Forelimb muscle (tissue), 1 donor: ENCODE data around the gene RNF157. TPM values are rescaled to one million over a fixed set of nuclear protein-coding genes. Genes with fewer than 3 reads are reported as not detected.

Experiments used
- DNase-seq: peaks from one replicate; pipeline ENCODE4 v3.0.0-alpha.2; 2013; ENCODE audit warnings: low read depth
- polyA plus RNA-seq: library from polyadenylated mRNA; unstranded; fragments of 120-200 nt; gene quantifications from one replicate; pipeline ENCODE4 v1.2.1, GENCODE V29; 2013; ENCODE audit not compliant: insufficient read length

RNF157 gene
- polyA plus RNA-seq, 1 donor = 12.1 TPM

DNA sequence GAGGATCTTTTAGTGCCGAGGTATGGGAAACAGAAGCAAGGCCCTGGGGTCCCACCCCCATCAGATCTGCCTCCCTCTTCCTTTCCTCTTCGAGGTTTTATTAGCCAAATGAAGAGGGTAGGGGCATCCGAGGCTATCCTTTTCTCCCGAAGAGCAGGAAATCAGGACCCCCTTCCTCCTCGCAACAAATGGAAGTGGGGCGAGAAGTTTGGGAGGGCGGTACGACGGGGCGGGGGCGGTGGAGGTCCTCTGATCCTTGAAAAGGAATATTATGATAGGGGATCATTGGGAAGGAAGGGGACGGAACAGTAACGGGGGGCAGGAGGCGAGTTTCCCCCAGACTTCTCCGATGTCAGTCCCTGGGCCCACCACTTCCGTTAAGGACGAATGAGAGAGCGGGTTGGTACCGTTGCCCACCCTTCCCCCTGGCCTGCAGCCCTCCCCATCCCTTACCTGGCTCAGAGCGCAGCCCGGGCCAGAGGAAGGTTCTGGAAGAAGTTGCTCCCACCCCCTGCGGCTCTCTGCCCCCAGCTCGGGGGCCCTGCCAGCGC, 99.6 kb downstream of the RNF157 start:
- DNase-seq = no peak

DNA sequence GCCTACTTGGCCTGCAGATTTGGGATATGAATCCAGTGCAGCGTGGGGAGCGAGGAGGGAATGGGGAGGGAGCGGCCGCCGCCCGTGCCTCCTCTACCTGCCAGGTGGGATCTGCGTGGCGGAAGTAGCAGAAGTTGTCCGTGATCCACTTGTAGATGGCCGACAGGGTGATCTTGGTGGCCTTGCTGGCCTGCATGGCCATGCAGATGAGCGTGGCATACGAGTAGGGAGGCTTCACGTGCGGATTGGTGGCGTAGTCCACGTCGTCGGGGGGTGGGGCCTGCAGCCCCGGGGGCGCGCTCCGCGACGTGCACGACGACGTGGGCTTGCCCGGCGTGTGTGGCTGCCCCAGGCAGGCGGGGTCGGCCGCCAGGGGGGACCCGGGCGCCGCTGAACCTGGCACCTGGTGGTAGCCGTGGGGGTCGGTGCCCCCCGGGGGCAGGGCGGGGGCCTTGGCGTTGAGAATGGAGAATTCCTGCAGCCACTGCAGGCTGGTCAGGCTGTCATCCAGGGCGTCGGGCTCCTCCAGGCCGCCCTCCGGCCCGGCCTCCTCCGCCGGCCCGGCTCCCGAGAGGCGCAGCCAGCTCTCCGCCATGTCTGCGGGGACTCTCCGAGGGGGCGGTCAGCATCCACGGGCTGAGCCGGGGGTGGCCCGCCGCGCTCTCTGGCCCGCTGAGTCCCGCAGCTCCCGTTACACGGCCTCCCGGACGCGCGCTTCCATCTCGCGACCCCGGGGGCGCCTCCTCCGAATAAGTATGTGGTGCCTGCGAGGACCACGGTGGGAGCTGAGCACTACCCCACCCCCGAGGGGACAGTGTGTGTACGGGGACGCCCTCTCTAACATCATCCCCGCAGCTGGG, 100.3 kb downstream of the RNF157 start:
- DNase-seq = no peak

DNA sequence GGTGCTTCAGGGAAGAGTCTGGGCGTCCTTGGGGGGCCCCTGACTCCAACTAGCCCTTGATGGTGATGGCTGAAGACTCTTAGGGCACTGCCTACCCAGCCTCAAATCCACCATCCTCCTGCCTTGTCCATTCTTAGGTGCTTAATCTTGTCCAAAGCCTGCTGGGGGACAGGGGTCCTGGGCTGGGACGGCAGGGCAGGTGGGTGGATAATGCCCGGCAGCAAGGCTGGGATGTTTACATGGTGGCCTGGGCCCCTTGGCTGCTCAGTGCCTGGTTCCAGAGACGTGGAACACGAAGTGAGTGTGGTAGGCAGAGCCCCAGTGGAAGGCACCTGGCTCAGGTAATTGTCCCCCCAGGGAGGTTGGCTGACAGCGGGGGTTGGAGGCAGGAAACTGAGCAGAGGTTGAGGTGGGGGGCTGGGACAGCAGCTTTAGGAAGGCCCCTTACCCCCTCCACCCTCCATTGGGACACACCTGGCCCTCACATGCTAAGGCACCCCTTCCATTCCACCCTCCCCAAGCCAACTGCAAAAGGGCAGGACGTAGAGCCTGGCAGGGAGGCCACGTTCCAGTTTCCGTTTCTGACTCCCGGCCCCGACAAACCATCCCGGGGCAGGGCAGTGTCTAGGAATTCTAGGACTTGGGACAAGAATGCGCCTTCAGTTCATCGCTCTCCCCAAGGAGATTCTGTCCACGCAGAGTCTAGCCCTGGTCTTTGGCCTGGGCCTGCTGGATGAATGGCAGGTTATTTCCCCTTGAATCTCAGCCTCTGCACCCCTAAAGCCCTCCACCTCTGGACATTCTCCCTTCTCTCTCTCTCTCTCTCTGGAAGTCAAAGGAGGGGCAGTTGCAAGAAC, 101.2 kb downstream of the RNF157 start:
- DNase-seq = no peak

DNA sequence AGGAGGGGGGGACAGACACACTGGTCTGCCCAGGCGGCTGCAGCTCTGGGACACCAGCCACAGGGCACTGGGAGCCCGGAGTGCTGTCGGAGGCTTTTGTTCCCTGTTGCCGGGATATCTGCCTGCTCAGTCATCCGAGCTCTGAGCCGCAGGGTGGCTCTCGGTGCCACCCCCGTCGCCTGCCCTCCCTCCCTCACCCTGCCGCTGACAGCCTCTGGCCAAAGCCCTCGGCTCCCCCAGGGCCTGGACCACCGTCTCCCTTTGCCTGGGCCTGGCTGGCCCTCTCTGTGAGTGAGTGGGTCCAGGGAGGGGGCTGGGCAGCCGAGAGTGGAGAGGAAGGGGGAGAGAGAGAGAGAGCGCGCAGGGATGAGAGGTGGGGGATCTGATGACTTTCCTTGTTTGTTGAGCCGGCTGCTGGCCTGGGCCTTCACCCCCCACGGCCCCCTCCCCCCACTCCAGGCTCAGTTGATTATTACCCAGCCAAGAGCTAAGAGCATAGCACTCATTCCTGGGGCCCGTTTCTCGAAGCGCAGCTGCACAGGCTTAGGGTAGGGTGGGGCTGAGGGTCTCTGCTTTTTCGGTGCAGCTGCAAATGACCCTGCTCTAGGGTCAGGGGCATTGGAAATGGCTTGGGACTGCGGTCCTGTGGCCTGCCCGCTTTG, 101.9 kb downstream of the RNF157 start:
- DNase-seq = no peak

DNA sequence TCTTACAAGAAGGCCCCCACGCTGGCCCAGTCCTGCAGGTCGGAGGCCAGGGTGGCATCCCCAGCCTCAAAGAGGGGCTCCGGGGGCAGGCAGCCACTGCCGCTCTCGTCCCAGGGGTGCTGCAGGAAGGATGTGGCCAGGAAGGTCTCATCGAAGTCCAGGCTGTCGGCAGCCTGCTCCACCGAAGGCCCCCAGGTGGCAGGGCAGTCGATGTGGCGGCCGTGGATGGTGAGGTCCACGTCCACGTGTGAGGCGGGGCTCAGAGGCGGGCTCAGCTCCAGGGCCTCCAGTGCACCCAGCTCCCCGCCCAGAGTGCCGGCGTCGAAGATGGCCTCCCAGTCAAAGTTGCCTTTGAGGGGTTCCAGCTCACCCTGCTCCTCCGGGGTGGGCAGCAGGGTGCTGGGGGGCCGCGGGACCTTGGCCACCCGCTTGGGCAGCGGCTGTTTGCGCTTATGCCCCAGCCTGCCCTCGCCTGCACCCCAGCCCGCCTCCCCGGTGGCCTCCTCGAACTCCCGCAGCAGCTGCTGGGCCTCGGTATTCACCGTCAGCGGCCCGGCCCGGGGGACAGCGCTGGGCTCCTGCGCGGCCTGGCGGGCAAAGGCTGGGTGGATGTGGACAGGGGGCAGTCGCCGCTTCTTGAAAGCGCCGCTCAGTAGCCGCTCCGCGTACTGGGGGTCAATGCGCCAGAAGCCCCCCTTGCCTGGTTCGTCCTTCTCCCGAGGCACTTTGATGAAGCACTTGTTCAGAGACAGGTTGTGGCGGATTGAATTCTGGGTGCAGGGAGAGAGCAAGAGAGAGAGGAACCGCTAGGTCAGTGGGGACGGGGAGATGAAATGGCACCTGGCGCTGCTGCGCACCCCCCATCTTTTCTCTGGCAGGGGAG, 102.7 kb downstream of the RNF157 start:
- DNase-seq = no peak

DNA sequence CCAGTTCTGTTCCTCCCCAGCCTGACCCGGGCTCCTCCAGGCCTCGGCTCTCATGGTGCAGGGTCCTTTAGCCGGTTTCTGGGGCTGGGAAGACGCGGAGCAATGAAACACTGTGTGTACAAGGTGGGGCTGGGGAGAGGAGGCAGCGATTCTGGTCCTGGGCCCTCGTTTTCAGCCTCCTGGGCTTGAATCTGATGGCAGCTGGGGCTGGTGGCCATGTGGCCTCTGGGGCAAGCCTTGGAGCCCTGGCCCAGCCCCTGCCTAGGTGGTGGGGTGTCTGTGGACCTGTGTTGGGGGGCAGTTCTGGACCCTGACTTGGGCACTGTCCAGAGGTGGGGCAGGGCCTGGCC, 103.3 kb downstream of the RNF157 start:
- DNase-seq = no peak

DNA sequence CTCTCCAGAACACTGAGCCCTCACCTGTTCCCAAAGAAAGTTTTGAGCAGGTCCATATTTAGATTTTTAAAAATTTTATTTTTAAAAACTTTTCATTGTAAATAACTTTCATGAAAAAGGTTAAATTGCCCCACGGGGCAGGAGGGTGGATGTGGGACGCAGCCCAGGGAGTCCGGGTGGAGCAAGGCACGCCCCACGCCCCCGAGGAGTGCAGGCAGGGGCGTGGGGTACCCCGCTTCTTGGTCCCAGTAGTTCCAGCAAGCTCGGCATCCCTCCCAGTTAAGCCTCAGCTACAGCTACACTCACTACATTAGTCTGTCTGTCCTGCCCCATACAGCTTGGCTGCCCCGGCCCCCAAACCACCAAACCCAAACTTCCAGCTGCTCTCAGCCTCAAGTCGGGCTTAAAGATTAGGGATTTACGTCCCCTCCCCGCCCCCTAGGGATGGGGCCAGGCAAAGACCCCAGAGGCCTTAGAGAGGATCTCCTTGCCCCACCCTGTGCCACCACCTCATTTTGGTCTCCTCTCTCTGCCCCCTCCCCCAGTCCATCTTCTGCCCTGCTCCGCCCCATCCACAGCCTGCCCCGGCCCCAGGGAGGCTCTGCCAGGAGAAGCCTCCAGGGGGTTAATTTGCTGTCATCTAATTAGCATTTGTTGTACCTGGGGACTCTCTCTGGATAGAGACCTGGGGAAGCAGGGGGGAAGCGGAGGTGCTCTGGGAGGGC, 103.9 kb downstream of the RNF157 start:
- no peak for DNase-seq

GRCh38 chr17:76135810-76136188, 104.5 kb downstream of the RNF157 start:
- DNase-seq = no peak

GRCh38 chr17:76134911-76135809, 105.1 kb downstream of the RNF157 start:
- no peak for DNase-seq

DNA sequence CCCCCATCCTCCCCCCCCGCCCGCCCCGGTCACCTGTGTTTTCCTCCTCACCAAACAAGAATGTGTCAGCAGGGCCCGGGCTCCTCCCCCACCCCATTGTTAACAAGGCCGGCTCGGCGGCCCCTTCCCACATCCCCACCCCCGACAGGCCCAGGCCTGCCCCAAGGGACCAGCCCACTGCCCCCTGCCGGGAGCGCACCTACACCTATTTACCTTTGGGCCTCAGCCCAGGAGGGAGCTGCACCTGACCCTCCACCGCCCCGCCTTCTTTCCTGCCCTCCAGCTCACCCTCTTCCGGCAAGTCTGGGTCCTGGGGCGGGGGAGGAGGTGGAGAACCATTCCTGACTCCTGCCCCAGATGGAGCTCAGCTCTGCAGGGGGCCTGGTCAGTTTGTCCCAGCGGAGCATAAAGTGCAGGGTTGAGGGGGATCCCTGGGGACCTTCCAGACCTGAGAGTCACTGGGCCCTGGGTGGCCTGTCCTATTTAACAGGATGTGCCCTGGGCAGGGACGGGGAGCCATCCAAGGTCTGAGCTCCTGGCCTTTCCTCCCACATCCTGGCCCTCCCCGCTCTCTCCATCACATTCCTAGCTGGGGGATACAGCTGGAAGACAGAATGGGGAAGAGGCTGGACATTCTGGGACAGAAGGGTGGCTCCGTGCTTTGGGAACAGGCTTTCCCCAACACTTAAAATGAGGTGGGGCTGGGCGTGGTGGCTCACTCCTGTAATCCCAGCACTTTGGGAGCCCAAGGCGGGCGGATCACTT, 107.5 kb downstream of the RNF157 start:
- DNase-seq = no peak

DNA sequence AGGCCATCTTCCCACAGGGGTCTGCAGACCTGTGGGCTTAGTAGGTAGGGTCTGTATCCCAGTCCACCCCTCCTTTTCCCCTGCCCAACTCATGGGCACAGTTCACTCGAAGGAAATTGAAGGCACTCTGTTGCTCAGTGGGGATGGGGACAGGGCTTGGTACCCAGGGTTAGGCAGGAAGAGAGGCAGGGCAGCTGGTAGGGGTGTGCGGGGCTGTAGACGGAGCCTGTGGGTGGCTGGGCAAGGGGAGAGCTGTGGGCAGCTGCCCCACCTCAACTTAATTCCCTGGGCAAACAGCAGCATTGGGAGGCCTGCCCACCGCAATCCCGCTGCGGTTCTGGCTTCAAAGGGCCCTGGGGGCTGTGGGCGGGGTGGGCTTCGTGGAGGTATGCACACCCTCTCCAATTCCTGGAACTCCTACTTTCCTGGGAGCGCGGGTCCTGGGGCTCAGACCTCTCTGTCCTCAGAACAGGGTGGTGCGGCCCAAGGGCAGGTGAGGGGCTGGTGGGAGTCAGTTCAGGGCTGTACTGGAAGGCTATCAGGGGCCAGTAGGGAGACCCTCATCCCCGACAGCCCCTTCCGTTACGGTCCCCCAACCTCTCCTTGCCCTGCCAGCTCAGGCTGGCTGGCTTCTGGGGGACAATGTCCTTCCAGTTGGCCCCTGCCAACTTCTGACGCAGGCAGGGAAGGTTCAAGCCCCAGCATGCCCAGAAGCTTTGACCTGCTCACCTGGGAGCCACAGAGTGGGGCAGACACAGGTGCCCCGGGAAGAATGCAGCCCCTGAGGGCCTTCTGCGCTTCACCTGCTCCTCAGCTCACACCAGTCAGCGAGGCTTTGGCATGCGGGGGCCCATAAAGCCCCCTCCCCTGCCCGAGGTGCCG, 108.4 kb downstream of the RNF157 start:
- DNase-seq = no peak

- DNase-seq = no peak
Measured at GRCh38 chr17:76131051-76131691, 109.1 kb downstream of the RNF157 start.

- no peak for DNase-seq
Measured at GRCh38 chr17:76130473-76130872, 109.8 kb downstream of the RNF157 start.

GRCh38 chr17:76125922-76126321, 114.4 kb downstream of the RNF157 start:
- no peak for DNase-seq

DNA sequence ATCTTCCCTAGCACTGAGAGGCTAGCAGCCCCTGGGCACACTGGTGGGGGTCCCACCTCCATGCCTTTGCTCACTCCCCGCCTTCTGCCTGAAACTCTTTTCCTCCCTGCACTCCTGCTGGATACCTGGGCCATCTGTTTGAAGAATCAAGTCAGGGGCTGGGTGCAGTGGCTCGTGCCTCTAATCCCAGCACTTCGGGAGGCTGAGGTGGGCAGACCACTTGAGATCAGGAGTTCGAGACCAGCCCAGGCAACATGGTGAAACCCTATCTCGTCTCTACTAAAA, 115.0 kb downstream of the RNF157 start:
- no peak for DNase-seq

GRCh38 chr17:76124582-76125390, 115.5 kb downstream of the RNF157 start:
- DNase-seq = no peak
